ENCODE data around the gene IL37. TPM values are rescaled to one million over a fixed set of nuclear protein-coding genes. Genes with fewer than 3 reads are reported as not detected.

The IL37 gene
- total and polyA plus RNA-seq, 2 of the 13 experiments (the other 11 are each of a cell fraction or from before 2014, with no cell fraction given): not detected

GRCh38 chr2:112949456-112949855 lies 38.5 kb downstream of the IL37 start:
- FAIRE-seq (no peak), ATAC-seq (no peak), DNase-seq (ENCODE audit: low spot score) (no peak)
- intact Hi-C loops (cut with micrococcal nuclease; ENCODE audit: unreplicated experiment) (no loop called here), in situ Hi-C loops (cut with HindIII; ENCODE audit: extremely low pct_ligation_motif_present, low pct_unique_long_range_greater_than_20kb) (no loop called here)
- peaks cover 8% of the 10 kb centered on the region for H3K4me1 ChIP-seq (ENCODE audit: insufficient read depth, low read length)
- H4K20me1 ChIP-seq (ENCODE audit: insufficient read depth, low read length): no peaks in the 10 kb centered on the region
- no peak overlapping the region for H3K9ac ChIP-seq (ENCODE audit: insufficient read depth, low read depth, low read length)
- BruUV-seq (replicated peaks): no TSS peak
- ChIA-PET CTCF (ENCODE audit: low intra/inter-chr PET ratio, low total read pairs) (no interaction called here), POLR2A (no interaction called here)
- no peak overlapping the region for H3K4me3 ChIP-seq (replicated peaks in 1 of 3; ENCODE audit: insufficient read depth in 1 of 3, low read depth in 2 of 3, low read length in 3 of 3)
- H3K27ac ChIP-seq (ENCODE audit: extremely low read length, insufficient read depth, low read length): no peak overlapping the region
- H3K4me2 ChIP-seq (ENCODE audit: low read depth, low read length): no peak overlapping the region
- no peaks in the 10 kb centered on the region for H3K27me3 ChIP-seq (ENCODE audit: control insufficient read depth in 1 of 2, insufficient read depth in 2 of 2, low read length in 2 of 2)
- H3K79me2 ChIP-seq (ENCODE audit: insufficient read depth, low read length): no peaks in the 10 kb centered on the region
- H3K36me3 ChIP-seq (replicated peaks in 1 of 2; ENCODE audit: control insufficient read depth in 1 of 2, insufficient read depth in 2 of 2, low read length in 2 of 2): no peaks in the 10 kb centered on the region
- peaks cover 18% of the 10 kb centered on the region for H3K9me3 ChIP-seq (ENCODE audit: low read length)
- 35% methylated on average over 8 of the region's 8 CpGs for WGBS (ENCODE audit: low lambda C conversion rate)
- TF ChIP-seq ZNF589 (CRISPR knock-in tag; conservative IDR thresholded peaks at IDR 0.05) (no peak), ZNF770 (CRISPR knock-in tag; IDR thresholded peaks at IDR 0.05) (no peak), AGO1 (IDR thresholded peaks at IDR 0.05; ENCODE audit: low read depth, low read length, poor library complexity, severe bottlenecking) (no peak)
- no peak overlapping the region for H2AFZ ChIP-seq (ENCODE audit: low read length)

GRCh38 chr2:112954364-112954763 lies 43.4 kb downstream of the IL37 start:
- no TSS peak for BruUV-seq (replicated peaks)
- no peak overlapping the region for H2AFZ ChIP-seq (ENCODE audit: low read length)
- H3K9me3 ChIP-seq (ENCODE audit: low read length): no peaks in the 10 kb centered on the region
- no peak overlapping the region for H3K9ac ChIP-seq (ENCODE audit: insufficient read depth, low read depth, low read length)
- H3K79me2 ChIP-seq (ENCODE audit: insufficient read depth, low read length): no peaks in the 10 kb centered on the region
- ATAC-seq (no peak), FAIRE-seq (no peak), DNase-seq (ENCODE audit: low spot score) (no peak)
- no peak overlapping the region for H3K4me2 ChIP-seq (ENCODE audit: low read depth, low read length)
- no peaks in the 10 kb centered on the region for H3K36me3 ChIP-seq (replicated peaks in 1 of 2; ENCODE audit: control insufficient read depth in 1 of 2, insufficient read depth in 2 of 2, low read length in 2 of 2)
- intact Hi-C loops (cut with micrococcal nuclease; ENCODE audit: unreplicated experiment) (no loop called here), in situ Hi-C loops (cut with HindIII; ENCODE audit: extremely low pct_ligation_motif_present, low pct_unique_long_range_greater_than_20kb) (no loop called here)
- WGBS (ENCODE audit: low lambda C conversion rate): 34% methylated on average over 7 of the region's 7 CpGs
- TF ChIP-seq CEBPB (IDR thresholded peaks at IDR 0.05; ENCODE audit: borderline replicate concordance, low read depth, low read length) (0 out of 2 replicates have a peak, but pooled peaks have one; percentile 23), ATF7 (IDR thresholded peaks at IDR 0.05) (0 out of 2 replicates have a peak, but pooled peaks have one; percentile 36), ATF7 (CRISPR knock-in tag; IDR thresholded peaks at IDR 0.05) (no peak), ARNTL (CRISPR knock-in tag; IDR thresholded peaks at IDR 0.05) (no peak), PLSCR1 (CRISPR knock-in tag; IDR thresholded peaks at IDR 0.05; ENCODE audit: borderline replicate concordance) (no peak), FOXC1 (CRISPR knock-in tag; IDR thresholded peaks at IDR 0.05; ENCODE audit: borderline replicate concordance) (no peak), CREB1 (IDR thresholded peaks at IDR 0.05) (peak; percentile 86), CREB1 (CRISPR knock-in tag; IDR thresholded peaks at IDR 0.05) (no peak)
- ChIA-PET POLR2A (no interaction called here), CTCF (ENCODE audit: low intra/inter-chr PET ratio, low total read pairs) (no interaction called here)
- no peak overlapping the region for H3K4me3 ChIP-seq (replicated peaks in 1 of 3; ENCODE audit: insufficient read depth in 1 of 3, low read depth in 2 of 3, low read length in 3 of 3)
- H4K20me1 ChIP-seq (ENCODE audit: insufficient read depth, low read length): no peaks in the 10 kb centered on the region
- H3K27me3 ChIP-seq (ENCODE audit: control insufficient read depth in 1 of 2, insufficient read depth in 2 of 2, low read length in 2 of 2): peaks cover 0 to 21% of the 10 kb centered on the region in 2 experiments; a peak in 4 of 5 replicates
- H3K27ac ChIP-seq (ENCODE audit: extremely low read length, insufficient read depth, low read length): no peak overlapping the region
- no peaks in the 10 kb centered on the region for H3K4me1 ChIP-seq (ENCODE audit: insufficient read depth, low read length)

Data from HepG2 (cell line).